SJCRH30 (cell line): ENCODE measurements around the gene SLC41A3. TPM values are rescaled to one million over a fixed set of nuclear protein-coding genes. Genes with fewer than 3 reads are reported as not detected.

Experiments
- DNase-seq, 2 experiments: peaks; one replicate each; pipeline ENCODE4 v3.0.0-alpha.2; 2015 to 2020
- H3K27ac ChIP-seq: fragments of 250-450 bp; sonication (Bioruptor Pico); 2 replicates; pipeline ENCODE4 v1.5.1; 2020; ENCODE audit warnings: mild to moderate bottlenecking, moderate library complexity
- H3K27me3 ChIP-seq: fragments of 250-450 bp; sonication (Bioruptor Pico); 2 replicates; pipeline ENCODE4 v1.5.1; 2020; ENCODE audit warnings: mild to moderate bottlenecking, moderate library complexity
- H3K36me3 ChIP-seq: fragments of 250-450 bp; sonication (Bioruptor Pico); 2 replicates; pipeline ENCODE4 v1.5.1; 2020; ENCODE audit warnings: mild to moderate bottlenecking, moderate library complexity
- H3K4me1 ChIP-seq: fragments of 250-450 bp; sonication (Bioruptor Pico); 2 replicates; pipeline ENCODE4 v1.5.1; 2020; ENCODE audit warnings: mild to moderate bottlenecking, moderate library complexity
- H3K4me3 ChIP-seq: fragments of 250-450 bp; sonication (Bioruptor Pico); 2 replicates; pipeline ENCODE4 v1.5.1; 2020; ENCODE audit warnings: mild to moderate bottlenecking, moderate library complexity
- H3K9me3 ChIP-seq: fragments of 250-450 bp; sonication (Bioruptor Pico); replicated peaks from 2 replicates; pipeline ENCODE4 v1.5.1; 2020; ENCODE audit warnings: mild to moderate bottlenecking, moderate library complexity
- total RNA-seq: library from RNA; depleted of rRNA; stranded (reverse); fragments of >200 nt; shearing (Covaris generic); gene quantifications from 2 replicates; pipeline ENCODE4 v1.2.3, GENCODE V29; 2014

The SLC41A3 gene
- total RNA-seq, 1 experiment from 2014 or later = 32.5 TPM

DNA sequence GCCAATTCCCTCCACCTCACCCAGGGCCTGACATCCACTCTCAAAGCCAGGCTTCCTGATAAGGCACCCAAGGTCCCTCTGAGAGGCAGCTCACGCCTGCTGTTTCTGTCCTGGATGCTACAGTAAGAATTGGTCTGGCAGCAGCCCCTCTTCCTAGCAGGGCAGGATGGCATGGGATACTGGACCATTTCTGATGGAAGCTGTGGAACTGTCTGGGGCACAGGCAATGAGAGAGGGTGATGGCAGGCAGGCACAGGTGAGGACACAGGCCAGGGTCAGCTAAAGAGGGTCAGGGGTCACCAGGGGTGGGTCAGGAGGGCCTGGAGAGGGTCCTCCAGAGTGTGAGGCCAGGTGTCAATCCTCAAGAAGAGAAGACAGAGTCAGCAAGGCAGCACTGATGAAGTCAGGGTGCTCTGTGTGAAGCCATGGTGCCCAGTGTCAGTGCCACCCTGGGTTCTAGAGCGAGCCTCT, 41.9 kb upstream of the SLC41A3 start:
- DNase-seq = no peak

DNA sequence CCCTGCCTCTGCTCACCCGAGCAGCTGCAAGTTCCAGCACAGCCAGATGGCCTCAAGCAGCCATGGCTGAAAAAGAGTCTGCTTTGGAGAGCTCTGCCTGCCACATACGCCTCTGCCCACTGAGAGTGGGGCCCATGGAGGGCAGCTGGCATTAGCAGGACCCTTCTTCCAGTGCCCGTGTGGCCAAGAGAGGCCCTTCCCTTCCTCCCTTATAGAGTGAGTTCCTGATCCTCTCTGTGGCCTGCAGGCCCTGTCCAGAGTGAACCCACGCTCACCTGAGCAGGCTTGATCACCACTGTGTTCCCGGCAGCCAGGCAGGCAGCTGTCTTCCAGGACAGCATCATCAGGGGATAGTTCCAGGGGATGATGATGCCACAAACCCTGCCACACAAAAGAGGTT, 41.4 kb upstream of the SLC41A3 start:
- Histone ChIP-seq H3K4me3 (no peak overlapping the region), H3K27me3 (0 out of 2 replicates have a peak, but pooled peaks cover 6% of the 10 kb centered on the region), H3K4me1 (no peaks in the 10 kb centered on the region), H3K36me3 (no peaks in the 10 kb centered on the region), H3K27ac (no peak overlapping the region), H3K9me3 (no peaks in the 10 kb centered on the region)
- no peak for DNase-seq

More for the DNA sequence above, 41.9 kb upstream of the SLC41A3 start:
- H3K27me3 ChIP-seq = 0 out of 2 replicates have a peak, but pooled peaks cover 6% of the 10 kb centered on the region
- H3K9me3 ChIP-seq = no peaks in the 10 kb centered on the region
- no peak overlapping the region for H3K27ac ChIP-seq
- H3K4me1 ChIP-seq = no peaks in the 10 kb centered on the region
- no peak overlapping the region for H3K4me3 ChIP-seq
- no peaks in the 10 kb centered on the region for H3K36me3 ChIP-seq

DNA sequence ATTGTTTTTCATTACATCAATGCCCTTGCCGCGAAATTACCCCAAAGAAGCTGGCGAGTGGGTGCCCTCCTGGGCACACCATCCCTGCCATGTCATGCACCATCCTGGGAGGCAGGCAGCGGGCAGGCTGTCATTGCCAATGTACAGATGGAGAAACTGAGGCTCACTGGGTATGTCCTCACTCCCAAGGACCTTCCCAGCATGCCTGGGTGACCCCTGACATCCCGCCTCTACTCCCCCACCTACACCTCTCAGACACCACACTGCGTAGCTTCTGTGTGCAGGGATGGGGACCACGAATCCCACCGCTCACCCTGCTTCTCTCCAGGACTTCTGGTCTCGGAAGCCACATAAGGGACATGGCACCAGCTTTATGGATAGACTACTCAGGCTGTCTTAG, 41.0 kb upstream of the SLC41A3 start:
- Histone ChIP-seq H3K4me3 (no peak overlapping the region), H3K36me3 (no peaks in the 10 kb centered on the region), H3K27ac (no peak overlapping the region), H3K4me1 (no peaks in the 10 kb centered on the region), H3K9me3 (no peaks in the 10 kb centered on the region), H3K27me3 (0 out of 2 replicates have a peak, but pooled peaks cover 6% of the 10 kb centered on the region)
- DNase-seq = no peak

DNA sequence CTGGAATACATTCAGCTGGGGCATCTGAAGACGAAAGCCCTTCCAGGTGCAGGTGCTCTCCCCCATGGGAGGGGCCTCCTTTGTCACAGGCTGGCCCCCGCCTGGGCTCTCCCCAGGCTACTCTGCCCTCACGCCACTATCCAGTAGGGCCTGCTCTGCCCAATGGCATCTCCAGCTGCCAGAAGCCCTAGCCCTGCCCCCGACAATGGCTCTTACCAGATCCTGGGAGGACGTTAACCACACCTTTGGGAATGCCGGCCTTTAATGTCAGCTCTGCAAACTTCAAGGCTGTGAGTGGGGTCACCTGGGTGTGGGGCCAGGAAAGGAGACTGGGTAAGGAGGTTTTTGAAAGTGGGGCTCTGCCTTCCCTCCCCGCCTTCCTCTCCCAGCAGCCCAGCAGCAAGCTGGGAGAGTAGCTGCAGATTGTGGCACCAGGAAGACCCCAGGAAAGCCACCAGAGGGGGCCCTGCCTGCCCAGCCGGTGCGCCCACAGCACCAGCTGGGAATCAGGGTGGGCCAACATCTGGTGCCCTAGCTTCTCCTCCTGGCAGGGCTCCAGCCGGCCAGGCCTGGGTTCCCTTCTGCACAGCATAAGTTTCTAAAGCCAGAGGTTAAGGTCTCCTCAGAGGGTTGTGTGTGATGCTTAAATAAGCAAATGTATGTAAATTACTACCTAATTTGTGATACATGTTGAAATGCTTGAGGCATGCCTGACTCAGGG, 40.4 kb upstream of the SLC41A3 start:
- no peaks in the 10 kb centered on the region for H3K9me3 ChIP-seq
- H3K36me3 ChIP-seq = no peaks in the 10 kb centered on the region
- H3K4me3 ChIP-seq = no peak overlapping the region
- 0 out of 2 replicates have a peak, but pooled peaks cover 6% of the 10 kb centered on the region for H3K27me3 ChIP-seq
- no peaks in the 10 kb centered on the region for H3K4me1 ChIP-seq
- H3K27ac ChIP-seq = no peak overlapping the region
- peak in 1 of 2 experiments; percentile 2 for DNase-seq

DNA sequence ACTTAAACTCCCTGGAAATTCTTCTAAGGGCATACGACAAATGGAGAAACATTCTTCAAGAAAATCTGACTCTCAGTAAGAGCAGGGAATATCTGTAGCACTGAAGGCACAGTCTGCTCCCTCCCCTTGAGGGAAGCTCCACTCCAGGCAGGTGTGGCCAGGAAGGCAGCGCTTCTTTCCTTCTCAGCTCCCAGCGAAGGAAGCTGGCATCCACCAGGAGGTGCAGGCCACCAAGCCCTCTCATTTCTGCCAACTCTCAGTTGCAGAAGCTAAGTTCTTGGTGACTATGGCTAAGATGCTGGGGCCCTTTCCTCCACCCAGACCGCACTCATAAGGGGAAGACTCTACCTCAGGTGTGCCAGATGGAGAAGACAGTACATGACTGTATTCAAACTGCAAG, 37.7 kb upstream of the SLC41A3 start:
- no peaks in the 10 kb centered on the region for H3K4me1 ChIP-seq
- H3K36me3 ChIP-seq = no peaks in the 10 kb centered on the region
- H3K27me3 ChIP-seq = 0 out of 2 replicates have a peak, but pooled peaks cover 3% of the 10 kb centered on the region
- H3K9me3 ChIP-seq = no peaks in the 10 kb centered on the region
- no peak overlapping the region for H3K27ac ChIP-seq
- DNase-seq = no peak
- H3K4me3 ChIP-seq = no peak overlapping the region

DNA sequence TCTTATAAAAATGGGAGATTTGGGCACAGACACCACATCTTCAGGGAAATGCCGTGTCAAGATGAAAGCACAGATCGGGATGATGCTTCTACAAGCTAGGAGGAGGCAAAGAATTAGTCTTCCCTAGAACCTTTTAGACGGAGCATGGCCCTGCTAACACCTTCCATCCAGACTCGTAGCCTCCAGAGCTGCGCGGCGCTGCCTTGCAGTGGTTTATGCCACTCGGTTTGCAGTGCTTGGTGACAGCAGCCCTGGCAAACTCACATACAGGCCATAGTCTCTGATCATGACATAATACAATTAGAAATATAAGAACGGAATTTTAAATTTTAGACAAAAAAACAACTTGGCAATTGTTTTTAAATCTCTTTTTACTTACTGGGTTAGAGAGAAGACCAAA, 37.1 kb upstream of the SLC41A3 start:
- Histone ChIP-seq H3K9me3 (no peaks in the 10 kb centered on the region), H3K4me1 (no peaks in the 10 kb centered on the region), H3K4me3 (no peak overlapping the region), H3K27me3 (0 out of 2 replicates have a peak, but pooled peaks cover under 1% of the 10 kb centered on the region), H3K36me3 (no peaks in the 10 kb centered on the region), H3K27ac (no peak overlapping the region)
- DNase-seq = no peak

DNA sequence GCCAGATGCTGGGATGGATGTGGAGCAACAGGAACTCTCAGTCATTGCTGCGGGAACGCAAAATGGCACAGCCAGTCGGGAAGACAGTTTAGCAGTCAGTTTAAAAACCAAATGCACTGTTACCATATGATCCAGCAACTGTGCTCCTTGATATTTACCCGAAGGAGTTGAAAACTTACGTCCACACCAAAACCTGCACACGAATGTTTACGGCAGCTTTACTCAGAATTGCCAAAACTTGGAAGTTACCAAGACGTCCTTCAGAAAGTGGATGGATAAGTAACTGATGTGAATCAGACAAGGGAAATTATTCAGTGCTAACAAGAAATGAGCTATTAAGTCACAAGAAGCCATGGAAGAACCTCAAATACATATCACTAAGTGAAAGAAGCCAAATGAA, 36.1 kb upstream of the SLC41A3 start:
- H3K9me3 ChIP-seq = no peaks in the 10 kb centered on the region
- H3K27ac ChIP-seq = no peak overlapping the region
- H3K36me3 ChIP-seq = no peaks in the 10 kb centered on the region
- H3K4me1 ChIP-seq = no peaks in the 10 kb centered on the region
- DNase-seq = no peak
- H3K4me3 ChIP-seq = no peak overlapping the region
- no peaks in the 10 kb centered on the region for H3K27me3 ChIP-seq

DNA sequence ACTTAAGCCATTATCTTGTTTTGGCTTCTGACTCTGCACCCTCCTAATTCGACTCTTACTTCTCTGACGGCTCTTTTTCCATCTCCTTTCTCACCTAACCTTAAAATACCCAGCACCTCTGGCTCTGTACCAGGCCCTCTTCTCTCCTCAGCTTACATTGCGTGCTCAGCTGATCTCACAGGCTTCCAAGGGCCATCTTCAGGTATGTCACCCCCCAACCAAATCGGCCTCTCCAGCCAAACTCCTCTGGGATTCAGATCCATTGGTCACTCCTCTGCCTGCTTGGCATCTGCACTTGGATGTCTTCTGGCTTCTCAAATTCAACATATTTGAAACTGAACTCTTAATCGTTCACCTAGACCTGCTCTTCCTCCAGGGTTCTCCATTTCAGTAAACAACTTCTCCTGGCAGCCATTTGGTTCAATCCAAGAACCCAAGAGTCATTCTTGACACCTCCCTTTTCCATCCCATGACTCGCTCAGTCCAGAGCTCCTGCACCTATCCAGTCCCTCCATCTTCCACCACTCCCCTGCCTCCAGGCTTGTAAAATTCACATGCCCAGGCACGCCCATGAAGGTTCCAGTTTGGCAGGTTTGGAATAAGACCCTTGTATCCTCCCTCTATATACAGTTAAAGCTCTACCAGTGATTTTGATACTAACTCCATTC, 35.2 kb upstream of the SLC41A3 start:
- peak in 1 of 2 experiments; percentile 3 for DNase-seq
- H3K9me3 ChIP-seq = no peaks in the 10 kb centered on the region
- H3K27me3 ChIP-seq = no peaks in the 10 kb centered on the region
- H3K36me3 ChIP-seq = no peaks in the 10 kb centered on the region
- no peaks in the 10 kb centered on the region for H3K4me1 ChIP-seq
- H3K4me3 ChIP-seq = no peak overlapping the region
- no peak overlapping the region for H3K27ac ChIP-seq

DNA sequence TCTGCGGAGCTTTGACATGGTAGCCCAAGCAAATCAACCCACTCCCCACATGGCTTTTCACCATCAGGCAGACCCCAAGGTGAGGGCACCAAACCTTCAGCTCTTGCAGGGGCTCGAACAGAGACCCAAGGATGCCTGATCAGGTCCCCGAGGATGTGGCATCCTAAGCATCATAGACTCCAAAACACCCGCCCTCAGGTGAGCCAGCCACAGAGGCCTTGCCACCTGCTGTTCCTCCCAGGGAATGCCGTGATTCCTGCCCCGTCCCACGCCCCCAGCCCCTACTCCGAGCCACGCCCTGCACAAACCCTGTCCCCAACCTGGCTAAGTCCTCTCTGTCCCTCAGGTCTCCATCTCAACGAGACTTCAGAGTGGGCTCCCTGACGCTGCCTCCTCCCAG, 34.7 kb upstream of the SLC41A3 start:
- Histone ChIP-seq H3K4me1 (no peaks in the 10 kb centered on the region), H3K36me3 (no peaks in the 10 kb centered on the region), H3K9me3 (no peaks in the 10 kb centered on the region), H3K27ac (no peak overlapping the region), H3K4me3 (no peak overlapping the region), H3K27me3 (no peaks in the 10 kb centered on the region)
- DNase-seq = no peak

DNA sequence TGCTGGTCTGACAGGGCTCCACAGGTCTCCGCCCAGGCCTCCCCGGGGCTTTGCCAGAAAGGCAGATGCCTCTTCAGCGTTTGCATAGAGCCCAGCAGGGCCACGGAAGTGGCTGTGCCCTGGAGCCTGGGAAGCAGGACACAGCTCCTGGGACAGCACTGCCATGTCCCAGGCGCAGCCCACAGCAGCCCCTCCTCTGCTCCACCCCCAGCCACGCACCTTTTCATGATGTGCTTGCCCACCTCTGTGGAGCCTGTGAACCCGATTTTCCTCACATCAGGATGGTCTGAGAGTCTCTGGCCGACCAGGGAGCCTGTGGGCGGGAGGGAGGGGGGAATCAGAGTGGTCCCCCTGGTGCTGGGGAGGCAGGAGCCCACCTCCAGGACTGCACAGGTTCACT, 33.9 kb upstream of the SLC41A3 start:
- Histone ChIP-seq H3K9me3 (no peaks in the 10 kb centered on the region), H3K36me3 (no peaks in the 10 kb centered on the region), H3K27ac (no peak overlapping the region), H3K4me3 (no peak overlapping the region), H3K27me3 (no peaks in the 10 kb centered on the region), H3K4me1 (no peaks in the 10 kb centered on the region)
- DNase-seq = peak in 1 of 2 experiments; percentile 0

DNA sequence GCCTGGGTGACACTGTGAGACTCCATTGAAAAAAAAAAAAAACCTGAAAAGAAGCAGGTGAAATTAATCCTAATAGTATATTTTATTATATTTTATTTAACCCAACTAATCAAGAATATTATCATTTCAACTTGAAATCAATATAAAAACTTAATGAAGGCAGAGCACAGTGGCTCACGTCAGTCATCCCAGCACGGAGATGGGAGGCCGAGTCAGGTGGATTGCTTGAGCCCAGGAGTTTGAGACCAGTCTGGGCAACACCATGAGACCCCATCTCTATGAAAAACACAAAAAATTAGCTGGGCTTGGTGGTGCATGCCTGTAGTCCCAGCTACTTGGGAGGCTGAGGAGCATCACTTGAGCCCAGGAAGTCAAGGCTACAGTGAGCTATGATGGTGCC, 33.3 kb upstream of the SLC41A3 start:
- Histone ChIP-seq H3K27ac (no peak overlapping the region), H3K4me1 (no peaks in the 10 kb centered on the region), H3K27me3 (no peaks in the 10 kb centered on the region), H3K36me3 (no peaks in the 10 kb centered on the region), H3K9me3 (no peaks in the 10 kb centered on the region), H3K4me3 (no peak overlapping the region)
- no peak for DNase-seq

DNA sequence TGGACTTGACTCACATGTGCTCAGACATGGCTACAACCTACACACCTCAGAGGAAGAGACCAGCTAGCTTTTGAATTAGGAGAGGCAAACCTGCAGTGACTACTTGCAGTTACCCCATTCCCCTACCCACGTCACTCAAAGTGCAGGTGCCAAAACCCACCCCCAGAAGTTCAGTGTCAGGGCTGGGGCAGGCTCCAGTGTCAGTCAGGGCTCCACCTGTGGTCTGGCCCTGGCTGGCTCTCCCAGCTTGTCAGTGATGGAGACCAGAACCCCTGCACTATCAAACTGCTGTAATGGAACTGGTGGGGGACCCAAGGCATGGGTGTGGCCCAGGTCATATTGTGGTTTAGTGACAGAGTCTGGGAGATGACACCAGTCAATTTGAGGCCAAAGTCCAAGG, 32.6 kb upstream of the SLC41A3 start:
- H3K9me3 ChIP-seq = no peaks in the 10 kb centered on the region
- H3K36me3 ChIP-seq = no peaks in the 10 kb centered on the region
- H3K27me3 ChIP-seq = no peaks in the 10 kb centered on the region
- peaks cover 1% of the 10 kb centered on the region for H3K4me1 ChIP-seq
- H3K27ac ChIP-seq = no peak overlapping the region
- DNase-seq = peak in 1 of 2 experiments; percentile 0
- no peak overlapping the region for H3K4me3 ChIP-seq

DNA sequence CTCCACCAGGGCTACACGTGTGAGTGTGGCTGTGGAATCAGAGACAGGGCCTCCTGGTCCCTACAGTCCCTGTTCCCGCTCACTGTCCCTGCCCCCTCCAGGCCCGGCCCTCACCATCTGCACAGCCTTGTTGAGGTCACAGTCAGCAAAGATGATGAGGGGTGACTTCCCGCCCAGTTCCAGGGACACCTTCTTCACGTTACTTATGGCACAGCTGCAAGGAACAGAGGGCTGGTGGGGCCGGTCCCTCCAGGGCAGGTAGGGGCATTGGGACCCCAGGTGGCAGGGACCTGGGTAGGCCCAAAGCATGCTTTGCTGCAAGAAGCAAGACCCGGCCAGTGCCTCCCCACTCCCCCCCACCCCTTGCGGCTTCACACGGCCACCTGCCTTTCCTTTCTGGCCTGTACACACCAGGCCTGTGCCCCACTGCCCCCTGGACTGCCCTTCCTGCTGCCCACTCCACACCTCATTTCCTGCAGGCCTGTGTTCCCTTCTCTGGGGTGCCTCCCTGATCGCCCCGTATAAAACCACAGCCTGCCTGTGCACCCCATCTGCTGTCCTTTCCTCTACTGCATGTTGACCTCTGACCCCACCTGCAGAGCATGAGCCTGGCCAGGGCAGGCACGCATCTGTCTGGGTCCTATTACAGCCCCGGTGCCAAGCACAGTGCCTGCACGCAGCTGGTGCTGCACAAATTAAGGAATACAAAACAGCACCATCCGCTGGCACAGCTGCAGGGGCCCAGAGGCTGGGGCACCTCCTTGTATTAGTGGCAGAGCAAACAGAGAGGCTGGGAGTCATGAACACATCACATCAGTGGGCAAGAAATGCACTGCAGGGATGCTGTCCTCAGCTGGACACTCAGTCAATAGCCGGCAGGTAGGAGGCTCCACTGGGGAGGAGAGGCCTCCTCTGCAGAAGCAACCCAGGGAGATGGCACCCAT, 30.8 kb upstream of the SLC41A3 start:
- H3K27me3 ChIP-seq = no peaks in the 10 kb centered on the region
- H3K4me3 ChIP-seq = no peak overlapping the region
- DNase-seq = no peak
- no peaks in the 10 kb centered on the region for H3K9me3 ChIP-seq
- peaks cover 9% of the 10 kb centered on the region for H3K4me1 ChIP-seq
- H3K27ac ChIP-seq = no peak overlapping the region
- no peaks in the 10 kb centered on the region for H3K36me3 ChIP-seq

DNA sequence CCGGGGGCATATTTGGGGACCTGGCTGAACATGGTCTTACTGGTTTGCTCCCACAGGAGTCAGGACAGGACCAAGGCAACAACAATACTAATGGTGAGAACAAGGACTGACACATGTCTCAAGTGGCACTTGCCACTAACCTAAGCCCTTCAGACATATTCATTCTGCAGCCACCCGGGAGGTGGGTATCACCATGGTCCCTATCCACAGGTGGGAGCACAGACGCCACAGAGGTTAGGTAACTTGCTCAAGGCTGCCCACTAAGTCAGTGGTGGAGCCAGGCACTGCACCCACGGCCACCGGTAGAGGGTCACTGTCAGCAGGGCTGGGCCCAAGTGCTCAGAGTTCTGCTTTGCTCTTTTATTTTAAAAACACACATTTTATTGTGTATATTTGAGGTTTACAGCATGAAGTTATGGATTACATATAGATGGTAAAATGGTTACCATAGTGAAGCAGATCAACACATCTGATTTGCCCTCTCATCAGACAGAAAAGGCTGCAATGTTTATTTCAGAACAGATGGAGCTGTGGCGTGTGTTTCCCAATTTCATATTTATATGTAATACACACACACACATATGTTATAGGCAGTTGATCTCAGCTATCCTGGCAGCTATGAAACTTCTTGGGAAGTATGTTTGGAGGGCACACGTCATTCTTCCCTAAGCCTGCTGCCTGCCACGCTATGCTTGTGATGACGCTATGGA, 30.0 kb upstream of the SLC41A3 start:
- no peaks in the 10 kb centered on the region for H3K36me3 ChIP-seq
- H3K4me3 ChIP-seq = no peak overlapping the region
- H3K27ac ChIP-seq = no peak overlapping the region
- peaks cover 9% of the 10 kb centered on the region for H3K4me1 ChIP-seq
- DNase-seq = no peak
- no peaks in the 10 kb centered on the region for H3K27me3 ChIP-seq
- H3K9me3 ChIP-seq = no peaks in the 10 kb centered on the region
